Embryonic facial prominence (tissue), 1 donor: ENCODE measurements around the gene NUP42.

Experiments used
- DNase-seq: peaks from one replicate; pipeline ENCODE4 v3.0.0-alpha.2; 2016; ENCODE audit errors: extremely low spot score

NUP42 gene

GRCh38 chr7:23234569-23235296, 52.9 kb downstream of the NUP42 start:
- DNase-seq, result no peak

GRCh38 chr7:23235813-23236221, 54.0 kb downstream of the NUP42 start:
- DNase-seq, result no peak

DNA sequence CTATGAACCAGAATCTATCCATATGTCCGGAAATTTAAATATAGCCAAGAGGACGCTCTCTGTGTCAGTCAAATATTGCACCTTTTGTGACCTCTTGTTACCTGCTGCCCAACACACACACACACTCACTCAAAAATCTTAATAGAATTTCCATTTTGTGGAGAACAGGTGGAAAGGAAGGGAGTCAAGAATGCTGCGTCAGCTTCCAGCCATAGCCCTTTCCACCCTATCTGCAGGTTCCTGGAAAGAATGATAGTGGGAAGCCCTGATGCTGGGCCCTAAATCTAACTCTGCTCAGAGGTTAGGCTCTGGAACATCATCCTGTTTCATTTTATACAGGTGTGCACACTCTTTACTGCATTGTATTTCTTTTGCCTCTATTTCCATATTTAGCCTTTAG, 55.2 kb downstream of the NUP42 start:
- no peak for DNase-seq

DNA sequence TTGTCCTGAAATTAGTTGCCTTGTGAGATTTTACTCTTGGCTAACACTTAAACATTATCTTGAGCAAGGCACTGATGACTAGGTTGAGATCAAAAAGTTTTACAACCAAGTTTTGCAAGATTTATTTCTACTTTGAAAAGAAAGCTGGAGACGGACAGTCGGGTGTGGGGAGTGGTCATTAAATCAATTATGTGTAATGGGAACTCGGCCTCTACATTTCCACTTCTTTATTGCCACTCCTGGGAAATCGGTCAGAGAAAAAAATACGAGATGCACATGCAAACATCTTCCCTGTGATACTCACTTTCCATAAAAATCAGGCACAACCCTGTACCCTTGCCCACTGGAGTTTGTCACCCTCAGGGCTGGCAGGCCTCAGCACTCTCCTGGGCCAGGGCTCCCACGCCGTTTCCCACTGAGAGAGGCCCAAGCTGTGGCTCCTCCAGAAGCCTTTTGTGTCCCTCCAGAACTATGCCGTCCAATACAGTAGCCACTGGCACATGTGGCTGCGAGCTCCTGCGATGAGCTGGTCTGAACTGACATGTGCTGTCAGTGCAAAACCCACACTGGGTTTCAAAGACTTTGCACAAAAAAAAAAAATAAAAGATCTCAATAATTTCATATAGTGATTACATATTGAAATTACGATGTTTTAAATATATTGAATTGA, 57.3 kb downstream of the NUP42 start:
- no peak for DNase-seq

DNA sequence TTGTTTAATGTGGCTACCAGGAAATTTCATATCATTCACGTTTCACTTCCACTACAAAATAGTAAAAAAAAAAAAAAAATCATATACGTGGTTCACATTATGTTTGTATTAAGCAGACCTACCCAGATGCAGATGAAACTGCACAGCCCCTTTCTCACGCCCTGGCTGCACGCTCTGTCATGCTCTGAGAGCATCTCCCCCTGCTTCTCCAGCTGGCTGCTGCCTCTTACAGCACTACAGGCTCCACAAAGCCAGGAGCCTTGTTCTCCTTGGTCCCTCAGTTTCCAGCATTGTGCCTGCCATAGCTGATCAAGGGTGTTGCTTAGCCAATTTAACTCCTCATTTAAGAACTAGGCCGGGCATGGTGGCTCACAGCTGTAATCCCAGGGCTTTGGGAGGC, 57.9 kb downstream of the NUP42 start:
- no peak for DNase-seq

- DNase-seq, result no peak
Measured at GRCh38 chr7:23242321-23242720, 60.5 kb downstream of the NUP42 start.

- no peak for DNase-seq
Measured at GRCh38 chr7:23242935-23243334, 61.1 kb downstream of the NUP42 start.

DNA sequence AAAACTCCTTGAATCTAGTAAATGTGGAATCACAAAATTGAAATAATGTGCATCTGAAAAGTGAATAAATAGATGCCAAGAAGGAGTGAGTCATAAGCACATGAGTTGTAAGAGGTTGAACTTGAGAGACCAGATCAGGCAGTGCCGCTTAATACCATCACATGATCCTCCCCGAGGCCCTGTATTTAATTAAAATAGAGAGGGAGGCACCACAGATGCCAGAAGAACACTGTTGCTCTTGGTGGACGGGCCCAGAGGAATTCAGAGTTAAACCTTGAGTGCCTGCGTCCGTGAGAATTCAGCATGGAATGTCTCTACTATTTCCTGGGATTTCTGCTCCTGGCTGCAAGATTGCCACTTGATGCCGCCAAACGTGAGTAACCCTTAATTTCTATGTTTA, 64.7 kb downstream of the NUP42 start, which contains the start of gene GPNMB:
Gene GPNMB, plus strand, starts transcription at position 221 of the 400 bp plus-strand sequence. Its CDS starts 83 bp downstream, at position 304.
- DNase-seq, result no peak

DNA sequence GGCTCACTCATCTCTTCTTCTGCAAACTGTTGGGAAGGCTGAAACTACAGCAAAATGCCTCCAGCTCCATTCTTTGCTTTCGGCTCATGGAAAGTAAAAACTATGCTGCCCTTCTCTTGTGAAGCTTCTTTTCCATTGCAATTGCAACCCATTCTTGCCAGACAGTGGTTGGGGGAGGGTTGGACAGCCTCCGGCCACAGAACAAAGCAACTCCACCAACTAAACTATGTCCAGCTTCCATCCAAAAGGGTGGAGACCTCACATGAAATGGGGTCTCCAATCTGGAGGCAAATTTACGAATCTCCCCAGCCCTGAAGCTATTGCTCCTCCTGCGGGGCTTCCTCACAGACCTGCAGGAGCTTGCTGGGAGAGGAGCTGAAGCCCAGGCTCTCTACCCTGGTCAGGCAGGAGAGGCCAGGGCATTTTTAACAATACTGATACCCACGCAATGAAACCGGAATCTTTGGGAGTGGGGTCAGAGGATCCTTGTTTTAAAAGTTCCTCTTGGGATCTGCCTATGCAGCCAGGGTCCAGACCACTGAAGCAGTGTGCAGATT, 65.3 kb downstream of the NUP42 start:
- DNase-seq, result no peak

GRCh38 chr7:23247603-23248335, 65.9 kb downstream of the NUP42 start:
- DNase-seq, result no peak

- no peak for DNase-seq
Measured at GRCh38 chr7:23249486-23249885, 67.6 kb downstream of the NUP42 start.
